ENCODE results near the gene NTNG1. TPM values are rescaled to one million over a fixed set of nuclear protein-coding genes. Genes with fewer than 3 reads are reported as not detected.

NTNG1 gene
- total and polyA plus RNA-seq, 2 of the 13 experiments (the other 11 are each of a cell fraction or from before 2014, with no cell fraction given) = not detected

GRCh38 chr1:107494061-107494460 is 353.2 kb downstream of the NTNG1 start (continued):
- TF ChIP-seq, protein P1, sequence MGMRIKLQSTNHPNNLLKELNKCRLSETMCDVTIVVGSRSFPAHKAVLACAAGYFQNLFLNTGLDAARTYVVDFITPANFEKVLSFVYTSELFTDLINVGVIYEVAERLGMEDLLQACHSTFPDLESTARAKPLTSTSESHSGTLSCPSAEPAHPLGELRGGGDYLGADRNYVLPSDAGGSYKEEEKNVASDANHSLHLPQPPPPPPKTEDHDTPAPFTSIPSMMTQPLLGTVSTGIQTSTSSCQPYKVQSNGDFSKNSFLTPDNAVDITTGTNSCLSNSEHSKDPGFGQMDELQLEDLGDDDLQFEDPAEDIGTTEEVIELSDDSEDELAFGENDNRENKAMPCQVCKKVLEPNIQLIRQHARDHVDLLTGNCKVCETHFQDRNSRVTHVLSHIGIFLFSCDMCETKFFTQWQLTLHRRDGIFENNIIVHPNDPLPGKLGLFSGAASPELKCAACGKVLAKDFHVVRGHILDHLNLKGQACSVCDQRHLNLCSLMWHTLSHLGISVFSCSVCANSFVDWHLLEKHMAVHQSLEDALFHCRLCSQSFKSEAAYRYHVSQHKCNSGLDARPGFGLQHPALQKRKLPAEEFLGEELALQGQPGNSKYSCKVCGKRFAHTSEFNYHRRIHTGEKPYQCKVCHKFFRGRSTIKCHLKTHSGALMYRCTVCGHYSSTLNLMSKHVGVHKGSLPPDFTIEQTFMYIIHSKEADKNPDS (CRISPR knock-in tag; IDR thresholded peaks at IDR 0.05) = no peak
- TF ChIP-seq GATAD2A (CRISPR knock-in tag; IDR thresholded peaks at IDR 0.05) (no peak), RNF2 (conservative IDR thresholded peaks at IDR 0.05; ENCODE audit: low read depth) (no peak), RCOR2 (CRISPR knock-in tag; IDR thresholded peaks at IDR 0.05) (no peak), NFIC (IDR thresholded peaks at IDR 0.05; ENCODE audit: low read length) (no peak)
- TF ChIP-seq, protein P2, sequence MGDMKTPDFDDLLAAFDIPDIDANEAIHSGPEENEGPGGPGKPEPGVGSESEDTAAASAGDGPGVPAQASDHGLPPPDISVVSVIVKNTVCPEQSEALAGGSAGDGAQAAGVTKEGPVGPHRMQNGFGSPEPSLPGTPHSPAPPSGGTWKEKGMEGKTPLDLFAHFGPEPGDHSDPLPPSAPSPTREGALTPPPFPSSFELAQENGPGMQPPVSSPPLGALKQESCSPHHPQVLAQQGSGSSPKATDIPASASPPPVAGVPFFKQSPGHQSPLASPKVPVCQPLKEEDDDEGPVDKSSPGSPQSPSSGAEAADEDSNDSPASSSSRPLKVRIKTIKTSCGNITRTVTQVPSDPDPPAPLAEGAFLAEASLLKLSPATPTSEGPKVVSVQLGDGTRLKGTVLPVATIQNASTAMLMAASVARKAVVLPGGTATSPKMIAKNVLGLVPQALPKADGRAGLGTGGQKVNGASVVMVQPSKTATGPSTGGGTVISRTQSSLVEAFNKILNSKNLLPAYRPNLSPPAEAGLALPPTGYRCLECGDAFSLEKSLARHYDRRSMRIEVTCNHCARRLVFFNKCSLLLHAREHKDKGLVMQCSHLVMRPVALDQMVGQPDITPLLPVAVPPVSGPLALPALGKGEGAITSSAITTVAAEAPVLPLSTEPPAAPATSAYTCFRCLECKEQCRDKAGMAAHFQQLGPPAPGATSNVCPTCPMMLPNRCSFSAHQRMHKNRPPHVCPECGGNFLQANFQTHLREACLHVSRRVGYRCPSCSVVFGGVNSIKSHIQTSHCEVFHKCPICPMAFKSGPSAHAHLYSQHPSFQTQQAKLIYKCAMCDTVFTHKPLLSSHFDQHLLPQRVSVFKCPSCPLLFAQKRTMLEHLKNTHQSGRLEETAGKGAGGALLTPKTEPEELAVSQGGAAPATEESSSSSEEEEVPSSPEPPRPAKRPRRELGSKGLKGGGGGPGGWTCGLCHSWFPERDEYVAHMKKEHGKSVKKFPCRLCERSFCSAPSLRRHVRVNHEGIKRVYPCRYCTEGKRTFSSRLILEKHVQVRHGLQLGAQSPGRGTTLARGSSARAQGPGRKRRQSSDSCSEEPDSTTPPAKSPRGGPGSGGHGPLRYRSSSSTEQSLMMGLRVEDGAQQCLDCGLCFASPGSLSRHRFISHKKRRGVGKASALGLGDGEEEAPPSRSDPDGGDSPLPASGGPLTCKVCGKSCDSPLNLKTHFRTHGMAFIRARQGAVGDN (CRISPR knock-in tag; IDR thresholded peaks at IDR 0.05) = no peak
- TF ChIP-seq, protein P3, sequence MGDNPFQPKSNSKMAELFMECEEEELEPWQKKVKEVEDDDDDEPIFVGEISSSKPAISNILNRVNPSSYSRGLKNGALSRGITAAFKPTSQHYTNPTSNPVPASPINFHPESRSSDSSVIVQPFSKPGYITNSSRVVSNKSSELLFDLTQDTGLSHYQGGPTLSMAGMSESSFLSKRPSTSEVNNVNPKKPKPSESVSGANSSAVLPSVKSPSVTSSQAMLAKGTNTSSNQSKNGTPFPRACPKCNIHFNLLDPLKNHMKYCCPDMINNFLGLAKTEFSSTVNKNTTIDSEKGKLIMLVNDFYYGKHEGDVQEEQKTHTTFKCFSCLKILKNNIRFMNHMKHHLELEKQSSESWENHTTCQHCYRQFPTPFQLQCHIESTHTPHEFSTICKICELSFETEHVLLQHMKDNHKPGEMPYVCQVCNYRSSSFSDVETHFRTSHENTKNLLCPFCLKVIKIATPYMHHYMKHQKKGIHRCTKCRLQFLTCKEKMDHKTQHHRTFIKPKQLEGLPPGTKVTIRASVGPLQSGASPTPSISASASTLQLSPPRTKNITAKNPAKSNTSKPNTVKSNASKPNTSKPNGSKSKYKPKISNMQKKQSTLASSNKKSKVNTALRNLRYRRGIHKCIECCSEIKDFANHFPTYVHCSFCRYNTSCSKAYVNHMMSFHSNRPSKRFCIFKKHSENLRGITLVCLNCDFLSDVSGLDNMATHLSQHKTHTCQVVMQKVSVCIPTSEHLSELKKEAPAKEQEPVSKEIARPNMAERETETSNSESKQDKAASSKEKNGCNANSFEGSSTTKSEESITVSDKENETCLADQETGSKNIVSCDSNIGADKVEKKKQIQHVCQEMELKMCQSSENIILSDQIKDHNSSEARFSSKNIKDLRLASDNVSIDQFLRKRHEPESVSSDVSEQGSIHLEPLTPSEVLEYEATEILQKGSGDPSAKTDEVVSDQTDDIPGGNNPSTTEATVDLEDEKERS (CRISPR knock-in tag; IDR thresholded peaks at IDR 0.05) = no peak
